Ovary (tissue), 3 donors: Measurements from ENCODE around the gene PLXNA4.

Experiments used
- EP300 ChIP-seq: sonication (generic); formaldehyde crosslinking; IDR thresholded peaks from one replicate; pipeline ENCODE4 v1.6.1; 2017; ENCODE audit warnings: antibody characterized with exemption
- POLR2A ChIP-seq: fragments of 450-650 bp; IDR thresholded peaks from one replicate; pipeline ENCODE4 v1.6.1; 2017; ENCODE audit warnings: antibody characterized with exemption, mild to moderate bottlenecking, moderate library complexity
- TF ChIP-seq, protein P1 (sequence below), 3 donors: fragments of 450-650 bp in 2 of 3; fragments of 200-600 bp in 1 of 3; IDR thresholded peaks; one replicate each; pipeline versions ENCODE4 v1.5.1 to v1.8.0; 2016 to 2022; ENCODE audit warnings: antibody characterized with exemption in 3 of 3, mild to moderate bottlenecking in 1 of 3
- donor health status: DM: no; HTN: no; CAD: no.

DNA sequence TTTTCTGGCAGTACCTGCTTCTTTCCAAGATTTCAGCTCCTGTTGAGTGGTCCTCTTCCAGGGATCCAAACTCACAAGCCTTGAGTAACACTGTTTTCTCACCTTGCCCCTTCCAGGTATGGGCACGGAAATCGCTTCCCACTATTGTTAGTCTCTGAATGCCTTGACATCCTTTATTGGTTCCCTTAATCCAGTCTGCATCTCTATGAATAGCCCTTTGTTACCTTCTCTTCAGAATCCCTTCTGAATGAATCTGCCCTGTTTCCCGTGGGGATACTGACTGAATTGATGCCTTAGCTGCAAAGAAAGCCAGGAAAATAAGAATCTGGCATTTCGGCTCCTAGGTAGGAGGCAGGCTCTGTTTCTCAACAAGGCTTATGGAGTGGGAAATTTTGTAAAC is 467.7 kb downstream of the PLXNA4 start:
- TF ChIP-seq, protein P1, sequence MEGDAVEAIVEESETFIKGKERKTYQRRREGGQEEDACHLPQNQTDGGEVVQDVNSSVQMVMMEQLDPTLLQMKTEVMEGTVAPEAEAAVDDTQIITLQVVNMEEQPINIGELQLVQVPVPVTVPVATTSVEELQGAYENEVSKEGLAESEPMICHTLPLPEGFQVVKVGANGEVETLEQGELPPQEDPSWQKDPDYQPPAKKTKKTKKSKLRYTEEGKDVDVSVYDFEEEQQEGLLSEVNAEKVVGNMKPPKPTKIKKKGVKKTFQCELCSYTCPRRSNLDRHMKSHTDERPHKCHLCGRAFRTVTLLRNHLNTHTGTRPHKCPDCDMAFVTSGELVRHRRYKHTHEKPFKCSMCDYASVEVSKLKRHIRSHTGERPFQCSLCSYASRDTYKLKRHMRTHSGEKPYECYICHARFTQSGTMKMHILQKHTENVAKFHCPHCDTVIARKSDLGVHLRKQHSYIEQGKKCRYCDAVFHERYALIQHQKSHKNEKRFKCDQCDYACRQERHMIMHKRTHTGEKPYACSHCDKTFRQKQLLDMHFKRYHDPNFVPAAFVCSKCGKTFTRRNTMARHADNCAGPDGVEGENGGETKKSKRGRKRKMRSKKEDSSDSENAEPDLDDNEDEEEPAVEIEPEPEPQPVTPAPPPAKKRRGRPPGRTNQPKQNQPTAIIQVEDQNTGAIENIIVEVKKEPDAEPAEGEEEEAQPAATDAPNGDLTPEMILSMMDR (IDR thresholded peaks at IDR 0.05) = no peak
- TF ChIP-seq POLR2A (no peak), EP300 (no peak)
